ENCODE data around the gene LGMN.

DNA sequence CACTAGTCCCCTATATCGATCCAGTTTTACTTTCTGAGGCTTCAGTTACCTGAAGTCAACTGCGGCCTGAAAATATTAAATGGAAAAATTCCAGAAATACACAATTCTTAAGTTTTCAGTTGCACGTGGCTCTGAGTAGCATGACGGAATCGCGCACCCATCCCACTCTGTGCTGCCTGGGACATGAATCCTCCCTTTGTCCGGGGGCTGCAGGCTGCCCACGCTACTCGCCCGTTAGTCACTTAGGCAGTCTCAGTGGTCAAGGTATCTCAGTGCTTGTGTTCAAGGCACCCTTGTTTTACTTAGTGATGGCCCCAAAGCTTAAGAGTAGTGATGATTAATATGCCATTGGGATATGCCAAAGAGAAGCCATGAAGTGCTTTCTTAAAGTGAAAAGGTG lies 46.6 kb downstream of the LGMN start:
- TF ChIP-seq CTCF (IDR thresholded peaks at IDR 0.05; ENCODE audit: low read depth, low read length, poor library complexity, severe bottlenecking) (no peak), EZH2phosphoT487 (IDR thresholded peaks at IDR 0.05; ENCODE audit: borderline replicate concordance, low read length) (no peak)
